GM19023 (cell line): Measurements from ENCODE around the gene C17orf50.
A peak's percentile ranks its signal among the peaks of the same experiment; 100 is the strongest.

Experiments
- ATAC-seq: cut with Tn5 transposase; IDR thresholded peaks from one replicate; pipeline ENCODE4 v1.9.1; 2021; ENCODE audit warnings: mild to moderate bottlenecking, moderate library complexity; ENCODE audit not compliant: unreplicated experiment

The C17orf50 gene

DNA sequence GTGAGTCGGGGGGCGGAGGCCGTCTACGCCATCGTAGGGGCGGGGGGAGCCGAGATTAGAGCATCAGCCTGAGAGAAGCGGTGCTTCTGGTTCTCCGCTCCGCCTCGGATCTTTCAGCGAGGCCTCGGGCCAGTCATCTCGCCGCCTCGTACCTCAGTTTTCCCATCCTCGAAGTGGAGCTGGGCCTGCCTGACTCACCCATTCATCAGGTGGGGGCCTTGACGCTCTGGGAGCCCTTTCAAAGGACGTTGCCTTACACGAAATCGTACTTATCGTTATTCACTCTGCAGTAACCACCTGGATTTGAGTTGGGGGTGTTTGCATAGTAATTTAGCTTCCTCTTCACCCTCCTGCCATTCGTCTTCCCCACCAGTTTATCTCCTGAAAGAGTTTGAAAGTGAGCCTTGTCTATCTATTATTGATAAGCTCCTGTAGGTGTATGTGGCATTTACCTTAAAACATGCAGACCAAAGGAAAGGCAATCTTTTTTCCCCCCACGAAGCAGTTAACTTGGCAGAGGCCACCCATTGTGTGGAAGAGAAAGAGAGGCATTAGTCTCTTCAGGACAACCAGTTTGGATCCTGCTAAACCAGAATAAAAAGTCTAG is 49.3 kb downstream of the C17orf50 start:
- peak; percentile 1 for ATAC-seq

DNA sequence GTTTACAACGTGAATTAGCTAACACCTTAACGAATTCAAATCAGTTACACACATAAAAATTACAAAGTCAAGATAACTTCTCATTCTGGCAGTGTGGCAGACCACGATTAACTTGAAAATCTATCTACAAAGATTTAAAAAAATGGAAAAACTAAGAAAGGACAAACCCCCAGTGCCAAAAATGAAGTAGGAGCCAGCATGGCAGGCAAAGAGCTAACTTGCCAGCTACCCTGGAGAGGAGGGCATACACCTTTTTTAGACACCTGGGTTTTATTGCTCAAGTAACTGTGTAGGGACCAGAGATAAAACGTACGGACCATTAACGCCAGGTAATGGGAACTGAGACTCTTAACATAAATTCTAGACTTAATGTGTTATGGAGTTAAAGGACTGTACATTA is 51.1 kb downstream of the C17orf50 start:
- ATAC-seq = no peak

DNA sequence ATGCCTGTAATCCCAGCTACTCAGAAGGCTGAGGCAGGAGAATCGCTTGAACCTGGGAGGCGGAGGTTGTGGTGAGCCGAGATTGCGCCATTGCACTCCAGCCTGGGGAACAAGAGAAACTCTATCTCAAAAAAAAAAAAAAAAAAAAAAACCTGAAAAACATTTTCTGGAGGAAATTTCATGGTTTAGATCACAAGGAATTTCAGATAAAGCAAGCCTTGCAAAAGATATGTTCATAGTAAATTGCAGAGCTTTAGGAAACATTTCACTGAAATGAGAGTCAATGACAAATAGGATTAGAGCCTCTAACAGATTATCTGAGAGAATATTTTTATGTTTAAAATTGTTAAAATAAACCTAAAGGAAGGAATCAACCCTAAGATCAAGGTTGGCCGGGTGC is 51.8 kb downstream of the C17orf50 start:
- ATAC-seq = no peak
